ENCODE results near the gene RBM33. TPM values are rescaled to one million over a fixed set of nuclear protein-coding genes. Genes with fewer than 3 reads are reported as not detected.

RBM33 gene
- total and polyA plus RNA-seq, 5 donors = 16.6 to 39.1 (median 38.0) TPM

GRCh38 chr7:155788616-155789000 lies 144.1 kb downstream of the RBM33 start:
- intact Hi-C loops (cut with DNase I) = no loop called here
- WGBS = 86% methylated on average over 22 of the region's 22 CpGs
- Histone ChIP-seq H3K27ac (ENCODE audit: low read length) (no peak overlapping the region), H3K9me3 (ENCODE audit: control insufficient read depth, low read length) (no peaks in the 10 kb centered on the region), H3K4me3 (ENCODE audit: low read length) (no peak overlapping the region), H3K4me1 (ENCODE audit: control insufficient read depth, insufficient read depth, low read length) (no peaks in the 10 kb centered on the region), H3K27me3 (ENCODE audit: control insufficient read depth, insufficient read depth) (no peaks in the 10 kb centered on the region)
- DNase-seq = no peak
- ATAC-seq = no peak

DNA sequence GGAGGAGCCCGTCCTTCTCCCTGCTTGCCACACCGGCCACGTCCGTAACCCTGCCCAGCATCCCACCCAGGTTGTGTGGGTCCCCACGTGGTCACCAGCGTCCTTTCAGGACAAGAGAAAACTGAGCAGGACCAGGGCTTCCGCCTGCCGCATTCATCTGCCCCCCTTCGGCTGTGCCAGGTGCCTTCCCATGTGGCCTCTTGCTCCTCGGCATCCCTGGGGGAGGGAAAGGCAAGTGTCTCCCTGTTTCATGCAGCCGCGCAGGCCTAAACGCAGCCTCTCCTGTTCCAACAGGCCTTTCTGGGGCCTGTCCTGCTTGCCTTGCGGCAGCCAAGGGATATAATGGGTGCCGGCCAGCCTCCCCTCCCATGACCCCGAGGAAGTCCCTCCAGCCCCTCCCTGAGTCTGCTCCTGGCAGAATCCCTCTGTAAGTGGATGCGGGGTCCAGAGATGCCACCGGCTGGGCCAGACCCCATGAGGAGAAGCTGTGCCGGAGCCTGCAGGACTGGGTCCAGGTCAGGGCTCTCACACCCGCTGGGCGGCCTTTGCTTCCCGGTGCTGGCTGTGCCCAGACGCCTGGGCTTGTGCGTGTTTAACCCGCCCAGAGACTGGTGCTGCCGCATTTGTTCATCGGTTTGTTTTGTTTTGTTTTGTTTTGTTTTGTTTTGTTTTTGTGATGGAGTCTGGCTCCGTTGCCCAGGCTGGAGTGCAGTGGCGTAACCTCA lies 144.7 kb downstream of the RBM33 start:
- DNase-seq (no peak), ATAC-seq (no peak)
- intact Hi-C loops (cut with DNase I) = no loop called here
- H3K4me1 ChIP-seq (ENCODE audit: control insufficient read depth, insufficient read depth, low read length) = no peaks in the 10 kb centered on the region
- no peaks in the 10 kb centered on the region for H3K27me3 ChIP-seq (ENCODE audit: control insufficient read depth, insufficient read depth)
- H3K27ac ChIP-seq (ENCODE audit: low read length) = no peak overlapping the region
- H3K4me3 ChIP-seq (ENCODE audit: low read length) = no peak overlapping the region
- WGBS = 90% methylated on average over 29 of the region's 29 CpGs
- H3K9me3 ChIP-seq (ENCODE audit: control insufficient read depth, low read length) = no peaks in the 10 kb centered on the region

- no peak for DNase-seq
- no peak for ATAC-seq
- intact Hi-C loops (cut with DNase I) = loop anchor here in 1 of 4 donors (10.0 kb wide), 1 partner anchor 1024 kb away; no protein-coding TSS in a partner anchor
- WGBS = 68% methylated on average over 8 of the region's 8 CpGs
- Histone ChIP-seq H3K27ac (ENCODE audit: low read length) (no peak overlapping the region), H3K27me3 (ENCODE audit: control insufficient read depth, insufficient read depth) (no peaks in the 10 kb centered on the region), H3K4me1 (ENCODE audit: control insufficient read depth, insufficient read depth, low read length) (no peaks in the 10 kb centered on the region), H3K4me3 (ENCODE audit: low read length) (no peak overlapping the region), H3K9me3 (ENCODE audit: control insufficient read depth, low read length) (no peaks in the 10 kb centered on the region)
Observed at GRCh38 chr7:155790666-155791065, 146.2 kb downstream of the RBM33 start.

- Histone ChIP-seq H3K27ac (ENCODE audit: low read length) (no peak overlapping the region), H3K4me3 (ENCODE audit: low read length) (no peak overlapping the region), H3K27me3 (ENCODE audit: control insufficient read depth, insufficient read depth) (no peaks in the 10 kb centered on the region), H3K4me1 (ENCODE audit: control insufficient read depth, insufficient read depth, low read length) (no peaks in the 10 kb centered on the region), H3K9me3 (ENCODE audit: control insufficient read depth, low read length) (no peaks in the 10 kb centered on the region)
- ATAC-seq = no peak
- 80% methylated on average over 19 of the region's 19 CpGs for WGBS
- DNase-seq = peak in 1 of 3 donors; percentile 3
- intact Hi-C loops (cut with DNase I) = loop anchor here in 1 of 4 donors (10.0 kb wide), 1 partner anchor 1024 kb away; no protein-coding TSS in a partner anchor
Observed at GRCh38 chr7:155791214-155791737, 146.8 kb downstream of the RBM33 start.

DNA sequence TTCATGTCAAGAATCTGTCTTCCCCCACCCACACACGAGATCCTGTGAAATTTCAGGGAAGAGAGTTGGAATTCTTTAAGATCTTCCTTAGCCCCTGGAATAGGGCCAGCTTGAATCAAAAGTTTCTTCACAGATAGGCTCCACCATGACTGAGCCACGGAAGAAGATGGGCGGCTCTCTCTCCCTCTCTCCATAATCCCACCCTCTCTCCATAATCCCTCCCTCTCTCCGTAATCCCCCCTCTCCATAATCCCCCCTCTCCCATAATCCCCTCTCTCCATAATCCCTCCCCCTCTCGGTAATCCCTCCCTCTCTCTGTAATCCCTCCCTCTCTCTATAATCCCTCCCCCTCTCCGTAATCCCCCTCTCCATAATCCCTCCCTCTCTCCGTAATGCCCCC lies 147.4 kb downstream of the RBM33 start:
- ATAC-seq = no peak
- no peak overlapping the region for H3K27ac ChIP-seq (ENCODE audit: low read length)
- no peak for DNase-seq
- H3K9me3 ChIP-seq (ENCODE audit: control insufficient read depth, low read length) = no peaks in the 10 kb centered on the region
- no peaks in the 10 kb centered on the region for H3K4me1 ChIP-seq (ENCODE audit: control insufficient read depth, insufficient read depth, low read length)
- intact Hi-C loops (cut with DNase I) = loop anchor here in 1 of 4 donors (10.0 kb wide), 1 partner anchor 1023 kb away; no protein-coding TSS in a partner anchor
- H3K4me3 ChIP-seq (ENCODE audit: low read length) = no peak overlapping the region
- H3K27me3 ChIP-seq (ENCODE audit: control insufficient read depth, insufficient read depth) = no peaks in the 10 kb centered on the region
- 75% methylated on average over 6 of the region's 7 CpGs for WGBS

GRCh38 chr7:155792315-155792960 lies 148.0 kb downstream of the RBM33 start:
- no peaks in the 10 kb centered on the region for H3K27me3 ChIP-seq (ENCODE audit: control insufficient read depth, insufficient read depth)
- intact Hi-C loops (cut with DNase I) = loop anchor here in 1 of 4 donors (10.0 kb wide), 1 partner anchor 1022 kb away; no protein-coding TSS in a partner anchor
- peak in 1 of 3 donors; percentile 2 for DNase-seq

DNA sequence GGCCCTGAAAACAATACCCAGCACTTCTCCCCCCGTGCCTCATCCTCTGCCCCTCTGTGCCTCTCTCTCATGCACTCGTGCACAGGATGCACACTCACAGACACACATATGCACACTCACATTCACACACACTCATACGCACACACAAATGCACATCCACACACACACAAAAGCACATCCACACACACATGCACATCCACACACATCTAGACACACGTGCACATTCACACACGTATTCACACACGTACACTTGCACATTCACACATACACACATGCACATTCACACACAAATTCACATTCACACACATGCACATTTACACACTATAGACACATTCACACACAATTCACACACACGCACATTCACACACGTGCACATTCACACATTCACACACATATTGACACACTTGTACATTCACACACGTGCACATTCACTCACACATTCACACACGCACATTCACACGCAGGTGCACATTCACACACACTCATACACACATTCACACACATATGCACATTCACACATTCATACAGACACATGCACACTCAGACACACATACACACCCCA lies 148.6 kb downstream of the RBM33 start:
- Histone ChIP-seq H3K27ac (ENCODE audit: low read length) (no peak overlapping the region), H3K4me1 (ENCODE audit: control insufficient read depth, insufficient read depth, low read length) (no peaks in the 10 kb centered on the region), H3K9me3 (ENCODE audit: control insufficient read depth, low read length) (no peaks in the 10 kb centered on the region), H3K27me3 (ENCODE audit: control insufficient read depth, insufficient read depth) (no peaks in the 10 kb centered on the region), H3K4me3 (ENCODE audit: low read length) (no peak overlapping the region)
- ATAC-seq = no peak
- DNase-seq = no peak
- intact Hi-C loops (cut with DNase I) = loop anchor here in 1 of 4 donors (10.0 kb wide), 1 partner anchor 1022 kb away; no protein-coding TSS in a partner anchor
- WGBS = 85% methylated on average over 11 of the region's 11 CpGs

More at GRCh38 chr7:155792315-155792960, 148.0 kb downstream of the RBM33 start:
- H3K4me3 ChIP-seq (ENCODE audit: low read length) = no peak overlapping the region
- no peaks in the 10 kb centered on the region for H3K9me3 ChIP-seq (ENCODE audit: control insufficient read depth, low read length)
- 89% methylated on average over 14 of the region's 14 CpGs for WGBS
- ATAC-seq = no peak
- no peaks in the 10 kb centered on the region for H3K4me1 ChIP-seq (ENCODE audit: control insufficient read depth, insufficient read depth, low read length)
- H3K27ac ChIP-seq (ENCODE audit: low read length) = no peak overlapping the region

- no peak overlapping the region for H3K27ac ChIP-seq (ENCODE audit: low read length)
- H3K27me3 ChIP-seq (ENCODE audit: control insufficient read depth, insufficient read depth) = no peaks in the 10 kb centered on the region
- intact Hi-C loops (cut with DNase I) = loop anchor here in 1 of 4 donors (10.0 kb wide), 1 partner anchor 1021 kb away; no protein-coding TSS in a partner anchor
- 80% methylated on average over 4 of the region's 4 CpGs for WGBS
- H3K4me1 ChIP-seq (ENCODE audit: control insufficient read depth, insufficient read depth, low read length) = no peaks in the 10 kb centered on the region
- no peak overlapping the region for H3K4me3 ChIP-seq (ENCODE audit: low read length)
- no peak for ATAC-seq
- DNase-seq = peak in 2 of 3 donors; percentile 1 to 27
- H3K9me3 ChIP-seq (ENCODE audit: control insufficient read depth, low read length) = no peaks in the 10 kb centered on the region
Observed at GRCh38 chr7:155793720-155794119, 149.3 kb downstream of the RBM33 start.

GRCh38 chr7:155794196-155794595 lies 149.7 kb downstream of the RBM33 start:
- 80% methylated on average over 9 of the region's 9 CpGs for WGBS
- Histone ChIP-seq H3K4me3 (ENCODE audit: low read length) (no peak overlapping the region), H3K4me1 (ENCODE audit: control insufficient read depth, insufficient read depth, low read length) (no peaks in the 10 kb centered on the region), H3K27me3 (ENCODE audit: control insufficient read depth, insufficient read depth) (no peaks in the 10 kb centered on the region), H3K9me3 (ENCODE audit: control insufficient read depth, low read length) (no peaks in the 10 kb centered on the region), H3K27ac (ENCODE audit: low read length) (no peak overlapping the region)
- ATAC-seq (no peak), DNase-seq (peak in 1 of 3 donors; percentile 5)
- intact Hi-C loops (cut with DNase I) = loop anchor here in 1 of 4 donors (10.0 kb wide), 1 partner anchor 1021 kb away; no protein-coding TSS in a partner anchor

GRCh38 chr7:155795401-155795800 lies 150.9 kb downstream of the RBM33 start:
- H3K4me1 ChIP-seq (ENCODE audit: control insufficient read depth, insufficient read depth, low read length) = no peaks in the 10 kb centered on the region
- WGBS = 84% methylated on average over 7 of the region's 7 CpGs
- intact Hi-C loops (cut with DNase I) = loop anchor here in 3 of 4 donors (5.0 to 10.0 kb wide), 4 partner anchors 677 to 1027 kb away; no protein-coding TSS in a partner anchor
- ATAC-seq (no peak), DNase-seq (peak in 1 of 3 donors; percentile 29)
- H3K27ac ChIP-seq (ENCODE audit: low read length) = no peak overlapping the region
- no peaks in the 10 kb centered on the region for H3K9me3 ChIP-seq (ENCODE audit: control insufficient read depth, low read length)
- no peaks in the 10 kb centered on the region for H3K27me3 ChIP-seq (ENCODE audit: control insufficient read depth, insufficient read depth)
- H3K4me3 ChIP-seq (ENCODE audit: low read length) = no peak overlapping the region
